CD8-positive, alpha-beta memory T cell (primary cell): ENCODE measurements around the gene CDKN2AIP. TPM values are rescaled to one million over a fixed set of nuclear protein-coding genes. Genes with fewer than 3 reads are reported as not detected.

Experiments used
- CTCF ChIA-PET: fragments of 350-600 bp; sonication (Branson Sonifier 250); formaldehyde crosslinking; loops from one replicate; lab custom pipeline; 2021; ENCODE audit warnings: antibody characterized with exemption; lab: Charles Lee
- POLR2A ChIA-PET: fragments of 350-600 bp; sonication (Branson Sonifier 250); formaldehyde crosslinking; loops from one replicate; lab custom pipeline; 2021; ENCODE audit warnings: antibody characterized with exemption; lab: Charles Lee
- DNase-seq, 5 donors: peaks; one replicate each; pipeline versions ENCODE4 v3.0.0 to v3.0.0-alpha.2; 2020 to 2022; ENCODE audit warnings: mixed read lengths in 1 of 5
- H3K27ac ChIP-seq: one replicate; pipeline ENCODE4 v1.7.0; 2013; ENCODE audit warnings: low read depth, mild to moderate bottlenecking, low read length, moderate library complexity
- H3K27me3 ChIP-seq: 2 replicates; pipeline ENCODE4 v1.7.0; 2013; ENCODE audit warnings: low read length, mild to moderate bottlenecking; ENCODE audit not compliant: insufficient read depth, poor library complexity, severe bottlenecking
- H3K36me3 ChIP-seq: 2 replicates; pipeline ENCODE4 v1.7.0; 2013; ENCODE audit warnings: mild to moderate bottlenecking, low read length, moderate library complexity; ENCODE audit not compliant: insufficient read depth
- H3K4me1 ChIP-seq: 2 replicates; pipeline ENCODE4 v1.7.0; 2013; ENCODE audit warnings: mild to moderate bottlenecking, low read length, moderate library complexity; ENCODE audit not compliant: insufficient read depth
- H3K4me3 ChIP-seq: 2 replicates; pipeline ENCODE4 v1.7.0; 2013; ENCODE audit warnings: mild to moderate bottlenecking, low read length
- H3K9me3 ChIP-seq: 2 replicates; pipeline ENCODE4 v1.7.0; 2013; ENCODE audit warnings: mild to moderate bottlenecking, low read length
- H3K27ac Mint-ChIP-seq, 8 donors: one replicate each; pipeline ENCODE4 v1.8.0; 2020 to 2021; ENCODE audit warnings: mixed read lengths in 8 of 8, mild to moderate bottlenecking in 6 of 8, inconsistent platforms in 3 of 8, moderate library complexity in 3 of 8
- H3K27me3 Mint-ChIP-seq, 2 donors: one replicate each; pipeline ENCODE4 v1.8.0; 2020 to 2021; ENCODE audit warnings: mixed read lengths in 2 of 2, mild to moderate bottlenecking in 1 of 2, moderate library complexity in 1 of 2
- H3K36me3 Mint-ChIP-seq, 3 donors: one replicate each; pipeline ENCODE4 v1.8.0; 2020 to 2021; ENCODE audit warnings: mixed read lengths in 3 of 3, inconsistent platforms in 1 of 3, mild to moderate bottlenecking in 1 of 3
- H3K4me1 Mint-ChIP-seq, 3 donors: one replicate each; pipeline ENCODE4 v1.8.0; 2020 to 2021; ENCODE audit warnings: mixed read lengths in 3 of 3, inconsistent platforms in 1 of 3, mild to moderate bottlenecking in 1 of 3
- H3K4me3 Mint-ChIP-seq, 7 donors: one replicate each; pipeline ENCODE4 v1.8.0; 2020 to 2021; ENCODE audit warnings: mixed read lengths in 7 of 7, mild to moderate bottlenecking in 6 of 7, moderate library complexity in 4 of 7, inconsistent platforms in 2 of 7
- H3K9me3 Mint-ChIP-seq, 5 donors: one replicate each; pipeline ENCODE4 v1.8.0; 2020 to 2022; ENCODE audit warnings: mixed read lengths in 5 of 5, mild to moderate bottlenecking in 3 of 5, moderate library complexity in 2 of 5, inconsistent platforms in 1 of 5
- polyA plus RNA-seq: library from polyadenylated mRNA; unstranded; fragments of 300-500 nt; fragmentation: Illumina TruSeq; gene quantifications from one replicate; pipeline ENCODE4 v1.2.3, GENCODE V29; 2021
- total RNA-seq, 2 experiments: library from RNA; stranded (reverse); gene quantifications; one replicate each; pipeline ENCODE4 v1.2.3, GENCODE V29; 2021

CDKN2AIP gene
- total and polyA plus RNA-seq, 3 experiments from 2014 or later = 29.4 to 35.3 (median 30.1) TPM

DNA sequence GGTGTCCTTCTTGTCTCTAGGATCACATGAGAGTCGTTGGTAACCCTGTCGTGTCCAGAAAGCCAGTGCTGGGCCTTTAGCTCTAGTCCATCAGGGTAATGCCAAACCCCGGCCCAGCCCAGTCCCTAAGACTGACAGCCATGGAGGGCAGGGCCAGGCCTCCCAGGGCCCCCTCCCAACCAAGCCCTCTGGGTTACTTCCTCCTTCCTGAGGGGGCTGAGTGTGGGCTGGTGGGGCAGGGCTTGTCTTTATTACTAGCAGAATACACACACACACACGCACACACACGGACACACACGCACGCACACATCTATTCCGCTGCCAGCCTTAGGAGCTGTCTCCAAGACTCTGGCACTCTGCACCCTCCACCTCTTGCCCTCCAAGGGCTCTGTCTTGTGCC is 35.6 kb upstream of the CDKN2AIP start:
- H3K36me3 ChIP-seq = no peaks in the 10 kb centered on the region
- POLR2A ChIA-PET = interaction anchor here (0.5 kb wide), 1 partner anchor 19 kb away, joined by 4 read pairs; no protein-coding TSS in a partner anchor
- H3K9me3 Mint-ChIP-seq = no peaks in the 10 kb centered on the region
- H3K27ac ChIP-seq = no peak overlapping the region
- H3K9me3 ChIP-seq = no peaks in the 10 kb centered on the region
- peaks cover 10 to 18% (median 15%) of the 10 kb centered on the region in 3 donors for H3K4me1 Mint-ChIP-seq
- no peak overlapping the region for H3K4me3 ChIP-seq
- H3K4me3 Mint-ChIP-seq = peak overlapping the region in 3 of 7 donors; percentile 10 to 45 (median 18)
- CTCF ChIA-PET = no interaction called here
- no peaks in the 10 kb centered on the region for H3K27me3 ChIP-seq
- H3K36me3 Mint-ChIP-seq = no peaks in the 10 kb centered on the region
- H3K27ac Mint-ChIP-seq = peak overlapping the region in 2 of 8 donors; percentile 19 to 74
- no peaks in the 10 kb centered on the region for H3K27me3 Mint-ChIP-seq
- H3K4me1 ChIP-seq = peaks cover 9% of the 10 kb centered on the region
- no peak for DNase-seq

DNA sequence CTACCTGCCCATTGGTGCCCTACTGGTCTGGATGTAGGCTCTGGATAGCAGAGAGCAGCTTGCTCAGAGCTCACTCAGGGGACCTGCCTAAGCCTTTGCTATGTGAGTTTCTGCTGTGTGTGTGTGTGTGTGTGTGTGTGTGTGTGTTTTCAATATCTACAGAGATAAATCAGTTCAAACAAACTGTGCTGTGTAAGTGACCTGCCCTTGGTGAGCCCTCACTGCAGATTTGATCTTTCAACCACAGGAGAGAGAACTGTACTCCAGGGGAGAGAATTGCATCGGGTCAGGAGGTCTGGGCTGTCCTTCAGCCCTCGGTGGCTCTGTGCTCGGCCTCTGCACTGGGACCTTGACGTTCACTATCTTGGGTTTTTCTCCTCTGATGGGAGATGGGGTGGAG is 35.0 kb upstream of the CDKN2AIP start:
- Mint-ChIP-seq H3K9me3 (no peaks in the 10 kb centered on the region), H3K27me3 (no peaks in the 10 kb centered on the region), H3K36me3 (no peaks in the 10 kb centered on the region), H3K4me1 (peaks cover 10 to 18% (median 15%) of the 10 kb centered on the region in 3 donors), H3K27ac (peak overlapping the region in 4 of 8 donors; percentile 16 to 72 (median 40)), H3K4me3 (peak overlapping the region in 1 of 7 donors; percentile 45)
- no peaks in the 10 kb centered on the region for H3K27me3 ChIP-seq
- no peaks in the 10 kb centered on the region for H3K9me3 ChIP-seq
- H3K4me3 ChIP-seq = no peak overlapping the region
- ChIA-PET CTCF (interaction anchor here (1.2 kb wide), 1 partner anchor 11 kb away, joined by 3 read pairs; no protein-coding TSS in a partner anchor), POLR2A (interaction anchor here (0.5 kb wide), 1 partner anchor 20 kb away, joined by 4 read pairs; no protein-coding TSS in a partner anchor)
- no peak overlapping the region for H3K27ac ChIP-seq
- no peaks in the 10 kb centered on the region for H3K36me3 ChIP-seq
- no peak for DNase-seq
- H3K4me1 ChIP-seq = peaks cover 9% of the 10 kb centered on the region

DNA sequence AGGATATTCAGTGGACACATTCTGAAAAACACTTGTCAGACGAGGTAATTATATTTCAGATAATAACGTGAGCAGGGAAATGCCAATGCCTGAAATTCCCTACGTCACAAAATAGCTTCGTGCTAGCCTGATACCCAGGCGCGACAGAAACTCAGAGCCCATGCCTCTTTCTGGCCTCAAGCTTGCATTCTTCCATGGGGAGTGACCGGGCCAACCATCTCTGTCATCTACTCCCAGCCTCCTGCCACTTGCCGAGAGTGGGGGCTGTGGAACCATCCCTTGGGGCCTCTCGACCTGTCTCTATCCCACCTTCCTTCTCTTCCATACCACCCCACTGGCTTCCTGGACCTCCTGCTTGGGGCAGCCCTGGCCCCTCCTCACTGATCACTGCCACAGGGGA is 34.5 kb upstream of the CDKN2AIP start:
- Histone ChIP-seq H3K4me3 (no peak overlapping the region), H3K27me3 (no peaks in the 10 kb centered on the region), H3K9me3 (no peaks in the 10 kb centered on the region), H3K36me3 (no peaks in the 10 kb centered on the region), H3K4me1 (peaks cover 9% of the 10 kb centered on the region), H3K27ac (no peak overlapping the region)
- Mint-ChIP-seq H3K4me1 (peaks cover 10 to 18% (median 15%) of the 10 kb centered on the region in 3 donors), H3K4me3 (peak overlapping the region in 1 of 7 donors; percentile 45), H3K27ac (peak overlapping the region in 3 of 8 donors; percentile 43 to 72 (median 61)), H3K9me3 (no peaks in the 10 kb centered on the region), H3K27me3 (peaks cover 0 to under 1% of the 10 kb centered on the region in 2 donors), H3K36me3 (no peaks in the 10 kb centered on the region)
- CTCF ChIA-PET = interaction anchor here (1.2 to 1.6 kb wide), 2 partner anchors 12 to 14 kb away, joined by 3 read pairs; no protein-coding TSS in a partner anchor
- POLR2A ChIA-PET = no interaction called here
- DNase-seq = no peak

DNA sequence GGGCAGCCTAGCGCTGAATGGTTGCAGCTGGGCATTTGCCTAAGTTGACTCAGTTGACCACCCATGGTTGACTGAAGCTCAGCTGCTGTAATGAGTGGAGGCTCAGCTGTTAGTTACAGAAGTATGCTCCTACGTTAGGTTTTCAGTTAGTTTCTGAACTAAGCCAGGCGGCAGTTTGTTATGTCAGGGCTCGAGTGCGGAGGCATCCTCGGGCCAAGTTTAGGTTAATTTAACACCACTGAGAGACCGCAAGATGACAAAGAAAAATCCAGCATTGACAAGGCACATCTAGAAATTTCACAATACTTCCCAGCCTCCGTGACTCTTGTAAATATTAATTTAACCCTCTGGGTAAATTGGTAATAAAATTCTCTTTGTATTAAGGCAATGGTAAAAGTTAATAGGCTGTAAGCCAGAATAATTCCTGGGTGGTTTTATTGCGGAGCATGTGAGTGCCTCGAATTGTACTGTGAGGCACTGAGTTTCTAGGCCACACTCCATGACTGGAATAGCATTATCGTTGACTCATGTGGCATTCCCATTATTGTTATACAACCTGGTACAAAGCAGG is 33.1 kb upstream of the CDKN2AIP start:
- POLR2A ChIA-PET = no interaction called here
- no peak for DNase-seq
- Mint-ChIP-seq H3K9me3 (no peaks in the 10 kb centered on the region), H3K27me3 (peaks cover 0 to 3% of the 10 kb centered on the region in 2 donors), H3K4me1 (peaks cover 8 to 15% (median 10%) of the 10 kb centered on the region in 3 donors), H3K4me3 (peak overlapping the region in 1 of 7 donors; percentile 45), H3K36me3 (no peaks in the 10 kb centered on the region), H3K27ac (no peak overlapping the region)
- H3K9me3 ChIP-seq = no peaks in the 10 kb centered on the region
- H3K27me3 ChIP-seq = no peaks in the 10 kb centered on the region
- H3K27ac ChIP-seq = no peak overlapping the region
- no peaks in the 10 kb centered on the region for H3K36me3 ChIP-seq
- CTCF ChIA-PET = interaction anchor here (1.6 kb wide), 1 partner anchor 15 kb away, joined by 3 read pairs; no protein-coding TSS in a partner anchor
- H3K4me1 ChIP-seq = peaks cover 9% of the 10 kb centered on the region
- no peak overlapping the region for H3K4me3 ChIP-seq

DNA sequence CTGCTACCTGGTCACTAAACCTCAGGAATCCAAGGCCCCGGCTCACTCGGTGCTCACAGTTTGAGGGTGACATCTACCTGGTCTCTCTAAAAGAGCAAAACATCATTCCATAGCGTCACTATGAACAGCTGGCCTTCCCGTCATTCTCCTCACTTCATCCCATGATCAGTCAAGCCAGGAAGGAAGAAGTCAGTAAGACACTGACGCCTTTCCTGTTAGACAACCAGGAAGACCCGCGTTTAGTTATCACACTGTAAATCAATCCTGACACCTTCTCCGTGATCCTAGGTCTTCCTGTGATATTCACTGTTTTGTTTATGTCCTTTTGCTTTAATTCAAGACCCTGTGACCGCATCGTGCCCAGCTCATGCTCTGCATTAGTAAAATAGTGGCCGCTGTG is 31.6 kb upstream of the CDKN2AIP start:
- POLR2A ChIA-PET = no interaction called here

DNA sequence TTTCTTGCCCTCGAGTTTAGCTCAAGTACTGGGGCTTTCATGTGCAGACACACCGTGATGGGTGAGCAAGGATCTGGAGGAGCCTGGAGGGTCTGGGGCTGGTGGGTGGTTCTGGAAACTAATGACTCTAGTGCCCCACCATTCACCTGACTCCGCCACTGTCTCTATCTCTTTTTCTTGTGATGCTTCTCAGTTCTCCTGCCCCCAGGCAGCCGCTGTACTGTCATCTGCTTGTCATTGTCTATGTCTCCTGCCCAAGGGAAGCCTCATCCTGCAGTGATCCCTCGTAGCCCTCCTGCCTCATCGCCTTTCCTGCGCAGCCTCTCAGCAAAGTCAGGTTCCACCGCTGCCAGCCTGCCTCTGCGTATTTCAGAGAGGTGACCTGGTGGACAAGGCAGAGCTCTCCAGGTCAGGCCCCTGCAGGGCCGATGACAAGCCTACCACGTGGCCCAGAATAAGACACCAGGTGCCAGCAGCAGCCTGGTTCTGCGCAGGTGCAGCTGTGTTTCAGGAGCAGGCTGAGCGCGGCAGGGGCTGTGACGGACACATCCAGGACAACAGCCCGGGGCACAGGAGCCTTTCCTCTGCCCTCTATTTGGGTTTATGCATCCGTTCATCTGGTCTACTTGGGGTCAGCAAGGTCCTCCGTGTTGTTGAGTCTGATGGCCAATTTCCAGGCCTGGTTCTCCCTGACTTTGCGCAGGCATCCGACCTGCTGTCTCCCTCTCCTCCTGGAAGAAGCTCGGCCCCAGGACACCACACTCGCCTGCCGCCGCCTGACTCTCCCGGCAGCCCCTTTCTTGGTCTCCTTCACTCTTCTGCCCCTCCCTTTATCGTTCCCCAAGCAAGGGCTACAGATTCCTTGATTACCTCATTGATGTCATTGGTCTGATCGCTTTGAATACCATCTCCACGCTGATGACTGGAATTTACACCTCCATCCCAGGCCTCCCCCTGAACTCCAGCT is 30.9 kb upstream of the CDKN2AIP start:
- CTCF ChIA-PET = no interaction called here
- Histone ChIP-seq H3K27me3 (no peaks in the 10 kb centered on the region), H3K4me1 (no peaks in the 10 kb centered on the region), H3K9me3 (no peaks in the 10 kb centered on the region), H3K4me3 (no peak overlapping the region), H3K27ac (no peak overlapping the region), H3K36me3 (no peaks in the 10 kb centered on the region)
- Mint-ChIP-seq H3K4me1 (peaks cover 0 to 3% (median 0%) of the 10 kb centered on the region in 3 donors), H3K27me3 (peaks cover 0 to 3% of the 10 kb centered on the region in 2 donors), H3K36me3 (no peaks in the 10 kb centered on the region), H3K4me3 (no peak overlapping the region), H3K27ac (peak overlapping the region in 1 of 8 donors; percentile 72), H3K9me3 (no peaks in the 10 kb centered on the region)
- POLR2A ChIA-PET = no interaction called here
- DNase-seq = no peak

More for the DNA sequence above, 31.6 kb upstream of the CDKN2AIP start:
- peaks cover 2 to 6% (median 3%) of the 10 kb centered on the region in 3 donors for H3K4me1 Mint-ChIP-seq
- Histone ChIP-seq H3K4me3 (no peak overlapping the region), H3K4me1 (peaks cover 2% of the 10 kb centered on the region), H3K9me3 (no peaks in the 10 kb centered on the region), H3K27me3 (no peaks in the 10 kb centered on the region), H3K36me3 (no peaks in the 10 kb centered on the region), H3K27ac (no peak overlapping the region)
- peak overlapping the region in 1 of 8 donors; percentile 4 for H3K27ac Mint-ChIP-seq
- CTCF ChIA-PET = no interaction called here
- no peak for DNase-seq
- H3K36me3 Mint-ChIP-seq = no peaks in the 10 kb centered on the region
- peaks cover 0 to 3% of the 10 kb centered on the region in 2 donors for H3K27me3 Mint-ChIP-seq
- no peaks in the 10 kb centered on the region for H3K9me3 Mint-ChIP-seq
- H3K4me3 Mint-ChIP-seq = no peak overlapping the region

DNA sequence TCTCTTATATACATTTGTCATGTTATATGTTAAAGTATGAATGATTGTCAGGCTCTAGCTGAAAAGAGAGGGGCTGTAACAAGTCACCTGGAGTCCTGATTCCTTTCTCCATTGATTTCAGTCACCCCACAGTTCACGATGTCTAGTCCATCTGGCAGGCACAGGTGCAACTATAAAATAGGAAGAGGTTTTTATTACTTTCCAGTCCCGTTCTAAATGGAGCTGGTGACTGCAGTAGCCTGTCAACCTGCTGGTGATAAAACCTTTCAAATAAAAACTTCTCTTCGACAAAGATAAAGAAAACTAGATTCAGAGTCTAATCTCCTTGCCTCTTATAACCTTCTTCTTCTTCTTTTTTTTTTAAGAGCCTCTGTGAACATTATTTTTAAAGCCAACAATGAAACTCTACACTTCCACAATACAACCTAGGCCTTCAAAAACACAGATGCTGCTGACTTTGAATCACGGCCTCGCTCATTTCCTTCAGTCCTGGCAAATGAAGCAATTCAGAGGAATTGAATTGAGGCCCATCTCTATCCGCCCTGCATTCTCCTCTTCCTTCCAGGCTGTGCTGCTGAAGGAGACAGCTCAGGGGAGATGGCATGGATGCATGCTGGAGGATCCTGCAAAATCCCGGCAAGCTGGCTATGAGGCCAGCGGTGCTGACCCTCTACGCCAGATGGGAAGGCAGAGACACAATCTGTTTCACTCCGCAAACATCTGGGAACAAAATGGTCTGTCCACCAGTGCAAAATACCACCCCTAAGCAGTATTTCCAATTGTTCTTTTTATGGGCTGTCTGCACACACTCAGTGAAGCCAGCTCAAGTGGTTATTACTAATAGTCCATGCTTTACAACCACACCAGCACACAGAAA is 27.3 kb upstream of the CDKN2AIP start:
- Mint-ChIP-seq H3K9me3 (no peaks in the 10 kb centered on the region), H3K4me3 (no peak overlapping the region), H3K27ac (peak overlapping the region in 1 of 8 donors; percentile 74), H3K27me3 (peaks cover 0 to 3% of the 10 kb centered on the region in 2 donors), H3K36me3 (no peaks in the 10 kb centered on the region), H3K4me1 (peaks cover 0 to 3% (median 0%) of the 10 kb centered on the region in 3 donors)
- H3K9me3 ChIP-seq = no peaks in the 10 kb centered on the region
- H3K4me3 ChIP-seq = no peak overlapping the region
- CTCF ChIA-PET = interaction anchor here (1.7 kb wide), 1 partner anchor 10 kb away, joined by 6 read pairs; no protein-coding TSS in a partner anchor
- H3K36me3 ChIP-seq = no peaks in the 10 kb centered on the region
- H3K27ac ChIP-seq = no peak overlapping the region
- POLR2A ChIA-PET = interaction anchor here (0.7 kb wide), 1 partner anchor 28 kb away, joined by 5 read pairs; no protein-coding TSS in a partner anchor
- no peak for DNase-seq
- no peaks in the 10 kb centered on the region for H3K27me3 ChIP-seq
- H3K4me1 ChIP-seq = no peaks in the 10 kb centered on the region
